Measurements from ENCODE around the gene OTULINL. TPM values are rescaled to one million over a fixed set of nuclear protein-coding genes. Genes with fewer than 3 reads are reported as not detected.

Gene OTULINL
- total RNA-seq, 1 donor from 2014 or later, result 3.4 TPM

- Mint-ChIP-seq H3K36me3 (ENCODE audit: low read depth) (no peaks in the 10 kb centered on the region), H3K4me1 (no peaks in the 10 kb centered on the region), H3K4me3 (no peak overlapping the region), H3K27me3 (ENCODE audit: low read depth) (peaks cover 3% of the 10 kb centered on the region), H3K9me3 (no peaks in the 10 kb centered on the region), H3K27ac (ENCODE audit: unreplicated experiment) (no peak overlapping the region)
- TF ChIP-seq, protein P1, sequence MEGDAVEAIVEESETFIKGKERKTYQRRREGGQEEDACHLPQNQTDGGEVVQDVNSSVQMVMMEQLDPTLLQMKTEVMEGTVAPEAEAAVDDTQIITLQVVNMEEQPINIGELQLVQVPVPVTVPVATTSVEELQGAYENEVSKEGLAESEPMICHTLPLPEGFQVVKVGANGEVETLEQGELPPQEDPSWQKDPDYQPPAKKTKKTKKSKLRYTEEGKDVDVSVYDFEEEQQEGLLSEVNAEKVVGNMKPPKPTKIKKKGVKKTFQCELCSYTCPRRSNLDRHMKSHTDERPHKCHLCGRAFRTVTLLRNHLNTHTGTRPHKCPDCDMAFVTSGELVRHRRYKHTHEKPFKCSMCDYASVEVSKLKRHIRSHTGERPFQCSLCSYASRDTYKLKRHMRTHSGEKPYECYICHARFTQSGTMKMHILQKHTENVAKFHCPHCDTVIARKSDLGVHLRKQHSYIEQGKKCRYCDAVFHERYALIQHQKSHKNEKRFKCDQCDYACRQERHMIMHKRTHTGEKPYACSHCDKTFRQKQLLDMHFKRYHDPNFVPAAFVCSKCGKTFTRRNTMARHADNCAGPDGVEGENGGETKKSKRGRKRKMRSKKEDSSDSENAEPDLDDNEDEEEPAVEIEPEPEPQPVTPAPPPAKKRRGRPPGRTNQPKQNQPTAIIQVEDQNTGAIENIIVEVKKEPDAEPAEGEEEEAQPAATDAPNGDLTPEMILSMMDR (conservative IDR thresholded peaks at IDR 0.05), result no peak
- no peak for DNase-seq (ENCODE audit: low read depth, low spot score)
Measured at GRCh38 chr5:14655146-14655741, 73.7 kb downstream of the OTULINL start.

GRCh38 chr5:14656898-14657297 lies 75.3 kb downstream of the OTULINL start:
- TF ChIP-seq, protein P1 (conservative IDR thresholded peaks at IDR 0.05), result no peak
- no peaks in the 10 kb centered on the region for H3K36me3 Mint-ChIP-seq (ENCODE audit: low read depth)
- H3K27me3 Mint-ChIP-seq (ENCODE audit: low read depth), result no peaks in the 10 kb centered on the region
- no peaks in the 10 kb centered on the region for H3K4me1 Mint-ChIP-seq
- DNase-seq (ENCODE audit: low read depth, low spot score), result no peak
- no peaks in the 10 kb centered on the region for H3K9me3 Mint-ChIP-seq
- no peak overlapping the region for H3K27ac Mint-ChIP-seq (ENCODE audit: unreplicated experiment)
- no peak overlapping the region for H3K4me3 Mint-ChIP-seq

DNA sequence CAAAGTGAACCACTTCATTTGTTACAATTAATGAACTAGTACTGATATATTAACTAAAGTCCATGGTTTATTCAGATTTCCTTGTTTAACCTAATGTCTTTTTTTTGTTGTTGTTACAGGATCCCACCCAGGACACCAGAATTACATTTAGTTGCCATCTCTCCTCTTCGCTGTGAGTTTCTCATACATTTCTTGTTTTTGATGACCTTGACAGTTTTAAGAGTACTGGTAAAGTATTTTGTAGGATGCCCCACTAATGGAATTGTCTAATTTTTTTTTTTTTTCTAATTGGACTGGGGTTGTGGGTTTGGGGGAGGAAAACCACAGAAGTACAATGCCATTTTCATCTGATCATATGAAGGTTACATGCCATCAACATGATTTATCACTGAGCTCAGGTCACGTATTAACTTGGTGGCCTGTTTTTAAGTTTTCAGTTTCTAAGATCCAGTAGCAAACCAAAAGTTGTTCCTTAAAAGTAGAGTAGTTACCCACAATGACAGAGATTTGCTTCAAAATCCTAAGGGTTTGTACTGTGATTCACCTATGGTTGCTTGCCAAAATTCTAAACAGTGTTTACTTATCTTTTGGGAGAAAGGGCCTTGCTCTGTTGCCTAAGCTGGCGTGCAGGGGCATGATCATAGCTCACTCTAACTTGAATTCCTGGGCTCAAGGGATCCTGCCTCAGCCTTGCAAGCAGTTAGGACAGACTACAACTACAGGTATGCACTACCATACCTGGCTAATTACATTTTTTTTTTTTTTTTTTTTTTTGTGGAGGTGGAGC lies 78.4 kb downstream of the OTULINL start:
- H3K4me3 Mint-ChIP-seq, result no peak overlapping the region
- no peaks in the 10 kb centered on the region for H3K9me3 Mint-ChIP-seq
- DNase-seq (ENCODE audit: low read depth, low spot score), result no peak
- H3K27me3 Mint-ChIP-seq (ENCODE audit: low read depth), result no peaks in the 10 kb centered on the region
- peaks cover 16% of the 10 kb centered on the region for H3K4me1 Mint-ChIP-seq
- no peak overlapping the region for H3K27ac Mint-ChIP-seq (ENCODE audit: unreplicated experiment)
- TF ChIP-seq, protein P1 (conservative IDR thresholded peaks at IDR 0.05), result no peak
- H3K36me3 Mint-ChIP-seq (ENCODE audit: low read depth), result no peaks in the 10 kb centered on the region

GRCh38 chr5:14660833-14661232 lies 79.2 kb downstream of the OTULINL start:
- Mint-ChIP-seq H3K9me3 (no peaks in the 10 kb centered on the region), H3K4me3 (no peak overlapping the region), H3K27me3 (ENCODE audit: low read depth) (no peaks in the 10 kb centered on the region), H3K27ac (ENCODE audit: unreplicated experiment) (no peak overlapping the region), H3K36me3 (ENCODE audit: low read depth) (no peaks in the 10 kb centered on the region), H3K4me1 (peaks cover 24% of the 10 kb centered on the region)
- no peak for DNase-seq (ENCODE audit: low read depth, low spot score)
- TF ChIP-seq, protein P1 (conservative IDR thresholded peaks at IDR 0.05), result no peak

Other genes starting within 250 kb of the OTULINL start
- 33.7 and 37.4 TPM in 2 replicates for gene OTULIN, start 82.9 kb downstream of the OTULINL start, total RNA-seq